Suppressor macrophage treated with lipopolysaccharide for 1 hour (primary cell): ENCODE results near the gene CD180.

ENCODE experiments used
- DNase-seq, 3 donors: peaks; one replicate each; pipeline ENCODE4 v3.0.0-alpha.2; 2020 to 2022

CD180 gene

DNA sequence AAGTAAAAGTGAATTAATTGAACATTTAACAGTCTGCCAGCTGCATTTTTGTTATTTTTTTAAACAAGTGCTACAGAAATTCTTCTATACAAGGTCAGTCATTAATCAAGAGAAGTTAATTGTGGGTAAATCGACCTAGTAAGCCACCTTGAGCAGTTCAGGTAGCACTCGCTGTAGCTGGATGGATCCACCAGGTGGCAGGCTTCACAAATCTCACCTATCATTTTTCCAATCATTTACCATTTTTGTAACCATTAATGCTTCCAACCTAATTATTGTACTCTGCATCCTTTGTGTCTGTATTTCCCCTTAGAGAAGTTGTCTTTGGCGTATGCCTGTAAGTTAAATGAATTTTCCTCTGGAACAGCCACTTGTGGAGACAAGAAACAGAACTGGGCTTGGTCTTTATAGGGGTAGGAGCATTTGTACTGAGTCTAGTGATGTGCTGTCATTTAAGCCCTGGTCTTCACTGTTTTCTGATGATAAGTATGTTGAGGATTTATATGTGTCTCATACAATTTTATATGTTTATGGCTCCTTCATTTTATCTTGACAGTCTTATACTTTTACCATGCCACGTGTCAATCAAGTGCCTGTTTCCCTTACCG is 39.5 kb downstream of the CD180 start:
- peak; percentile 45 to 51 (median 50) for DNase-seq

DNA sequence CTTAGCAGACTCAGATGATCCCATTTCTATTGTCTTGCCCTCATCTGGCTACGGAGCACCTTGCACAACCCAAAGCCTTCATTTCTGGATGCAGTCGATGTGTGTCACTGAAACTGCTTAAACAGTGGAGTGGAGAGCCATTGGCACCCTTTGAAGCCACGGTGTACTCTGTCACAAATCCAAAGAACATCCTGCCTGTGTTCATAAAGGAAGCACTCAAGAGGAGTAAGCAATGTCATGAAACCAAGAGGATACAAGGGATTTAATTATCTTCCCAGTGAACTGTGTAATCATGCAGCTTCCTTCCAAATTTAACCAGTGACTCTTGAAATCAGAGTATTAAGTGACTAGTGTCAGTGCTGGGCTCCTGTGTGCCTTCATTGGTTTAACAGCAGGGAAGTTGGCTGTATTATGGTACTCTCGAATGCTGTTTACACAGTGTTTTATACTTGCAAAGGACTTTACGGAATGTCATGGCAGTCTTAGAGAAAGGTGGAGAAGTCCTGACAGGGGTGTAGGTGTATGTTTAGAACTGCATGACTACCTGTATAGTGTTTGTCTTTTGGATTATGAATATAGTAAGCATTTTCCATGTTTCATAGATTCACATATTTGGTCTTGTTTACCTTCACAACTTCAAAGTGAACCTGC is 41.9 kb downstream of the CD180 start:
- no peak for DNase-seq

DNA sequence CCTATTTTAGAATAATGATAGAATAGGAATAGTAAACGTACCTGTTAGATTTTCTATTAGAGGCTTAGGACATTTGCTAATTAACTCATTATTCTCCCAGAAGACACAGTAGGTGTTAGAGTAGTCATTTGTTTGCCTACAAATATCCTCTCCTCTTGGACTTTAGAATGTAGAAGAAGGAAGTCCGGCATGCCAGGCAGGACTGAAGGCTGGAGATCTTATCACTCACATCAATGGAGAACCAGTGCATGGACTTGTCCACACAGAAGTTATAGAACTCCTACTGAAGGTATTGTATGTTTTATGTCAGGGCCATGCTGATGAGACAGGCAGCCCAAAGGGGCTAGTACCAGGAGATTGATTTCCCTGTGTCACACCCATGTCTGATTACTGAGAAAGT is 43.3 kb downstream of the CD180 start:
- no peak for DNase-seq

GRCh38 chr5:67152400-67152799 is 44.2 kb downstream of the CD180 start:
- DNase-seq = no peak

GRCh38 chr5:67149951-67150523 is 46.6 kb downstream of the CD180 start:
- DNase-seq = peak; percentile 27 to 35 (median 33)

DNA sequence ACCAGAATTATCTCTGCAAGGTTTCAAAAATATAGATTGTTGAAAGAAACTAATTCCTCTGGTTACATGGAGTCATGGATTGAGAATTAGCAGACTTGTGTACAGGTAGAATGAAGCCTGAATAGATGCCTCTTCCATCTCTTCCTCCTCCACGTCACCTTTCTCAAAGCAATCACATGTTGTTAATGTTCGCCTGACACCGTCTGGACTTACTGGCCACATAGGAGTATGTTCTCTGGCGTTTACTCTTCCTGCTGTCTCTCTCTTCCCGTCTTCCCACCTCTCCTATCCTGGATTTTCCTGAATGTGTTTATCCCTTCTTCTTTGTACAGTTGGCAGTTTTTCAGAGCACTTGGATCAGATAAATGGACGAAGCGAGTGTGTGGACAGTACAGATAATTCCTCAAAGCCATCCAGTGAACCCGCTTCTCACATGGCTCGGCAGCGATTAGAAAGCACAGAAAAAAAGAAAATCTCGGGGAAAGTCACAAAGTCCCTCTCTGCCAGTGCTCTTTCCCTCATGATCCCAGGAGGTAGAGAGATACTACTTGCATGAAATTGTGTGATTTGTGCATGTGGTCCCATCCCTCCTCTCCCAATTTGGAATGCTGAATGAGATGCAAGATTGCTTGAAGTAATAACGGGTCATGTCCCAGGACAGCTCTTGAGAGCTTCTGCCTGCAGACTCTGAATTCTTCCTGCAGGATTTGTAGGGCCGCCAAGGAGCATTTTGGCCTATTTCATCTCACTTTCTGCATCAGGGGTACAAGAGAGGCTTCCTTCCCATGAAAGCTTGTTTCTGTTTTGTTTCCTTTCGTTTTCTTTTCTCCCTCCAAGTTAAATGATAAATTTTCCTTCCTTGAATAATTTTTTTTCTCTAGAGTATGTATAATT is 47.3 kb downstream of the CD180 start:
- no peak for DNase-seq

DNA sequence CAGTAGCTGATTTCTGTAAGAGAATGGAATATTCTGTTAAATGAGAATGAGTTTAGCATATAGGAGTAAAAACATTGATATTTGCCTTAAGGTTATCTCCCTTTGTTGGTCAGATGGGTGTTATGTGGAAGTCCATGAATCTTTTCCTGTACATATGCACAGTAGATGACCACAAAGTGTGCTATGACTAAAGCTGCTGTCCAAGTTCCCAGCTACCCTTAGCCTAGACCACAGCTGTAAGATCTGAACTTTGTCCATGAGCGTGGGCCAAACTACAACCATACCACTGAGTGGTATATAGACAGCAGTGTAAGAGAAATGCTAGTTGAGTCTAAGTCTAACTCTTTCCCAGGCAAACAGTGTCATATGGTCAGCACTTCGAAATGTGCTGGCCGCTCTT is 48.8 kb downstream of the CD180 start:
- peak in 1 of 3 donors; percentile 33 for DNase-seq

DNA sequence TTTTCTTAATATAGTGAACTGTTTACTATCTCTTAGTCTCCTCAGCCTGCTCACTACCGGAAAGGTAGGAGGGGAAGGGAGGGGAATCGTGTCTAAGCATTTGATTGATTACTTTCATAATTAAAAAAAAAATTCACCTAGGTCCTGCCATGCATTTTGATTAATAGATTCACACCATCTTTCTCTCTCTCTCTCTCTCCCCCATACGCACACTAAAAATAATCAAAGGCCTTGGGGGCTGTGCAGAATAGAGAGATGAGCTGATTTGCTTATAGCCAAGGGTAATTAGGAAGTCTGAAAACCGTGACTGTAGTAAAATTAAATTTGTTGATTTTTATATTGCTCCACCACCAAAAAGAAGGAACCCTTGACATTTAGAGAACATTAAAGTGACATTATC is 49.6 kb downstream of the CD180 start:
- DNase-seq = no peak

GRCh38 chr5:67146574-67146973 is 50.0 kb downstream of the CD180 start:
- peak; percentile 43 to 75 (median 71) for DNase-seq

DNA sequence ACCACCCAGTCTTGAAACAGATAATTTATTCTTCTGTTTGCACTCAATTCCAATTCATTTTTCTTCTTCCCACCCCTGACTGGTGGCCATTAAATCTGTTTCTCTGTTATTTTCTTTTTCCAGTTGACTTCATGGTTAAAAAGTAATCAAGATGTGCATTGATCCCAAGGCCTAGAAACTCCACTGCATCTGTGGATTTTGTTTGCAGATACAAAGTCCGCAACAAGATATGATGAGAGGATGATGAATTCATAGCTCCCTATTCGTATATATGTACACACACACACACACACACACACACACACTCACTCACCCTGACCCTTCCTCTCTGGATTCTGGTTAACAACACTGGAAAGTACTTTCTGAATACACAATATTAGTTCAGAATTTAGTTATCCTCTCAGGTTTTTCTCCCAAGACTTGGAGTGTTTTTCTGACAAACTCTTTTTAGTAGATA is 52.4 kb downstream of the CD180 start:
- DNase-seq = no peak

DNA sequence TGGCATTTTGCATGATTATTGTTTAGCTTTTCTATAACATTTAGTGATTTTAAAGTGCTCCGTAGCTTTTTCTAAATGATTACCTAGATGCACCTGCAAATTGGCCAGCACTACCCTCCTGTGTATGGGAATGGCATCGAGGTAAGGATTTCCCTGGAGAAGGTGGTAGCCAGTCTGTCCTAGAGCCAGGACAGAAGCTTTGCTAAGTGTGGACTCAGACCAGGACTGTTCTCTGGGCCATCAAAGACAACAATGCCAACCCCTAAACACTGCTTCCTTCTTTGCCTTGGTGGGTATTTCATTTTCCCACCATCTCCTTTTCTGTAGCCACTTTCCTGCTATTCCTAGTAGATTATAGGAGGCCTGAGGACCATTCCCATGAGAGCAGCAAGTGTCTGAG is 53.0 kb downstream of the CD180 start:
- no peak for DNase-seq

GRCh38 chr5:67142816-67143215 is 53.8 kb downstream of the CD180 start:
- no peak for DNase-seq

DNA sequence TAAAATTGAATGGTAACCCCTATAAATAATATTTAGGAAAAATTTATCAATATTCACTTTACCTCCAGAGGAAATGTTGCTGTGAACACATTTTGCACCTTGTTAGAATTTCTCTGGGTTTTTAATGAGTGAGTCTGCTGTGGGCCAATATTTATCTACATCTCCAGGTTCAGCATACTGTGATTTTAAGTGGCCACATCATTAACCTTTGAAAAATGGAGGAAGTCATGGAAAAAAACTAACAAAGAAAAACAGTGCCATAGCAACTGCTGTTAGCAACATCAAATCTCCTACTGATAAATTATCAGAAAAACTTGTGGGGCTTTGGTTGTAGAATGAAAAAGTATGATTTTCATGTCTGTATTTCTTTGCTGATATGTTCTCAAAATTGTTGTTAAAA is 55.0 kb downstream of the CD180 start:
- DNase-seq = no peak

DNA sequence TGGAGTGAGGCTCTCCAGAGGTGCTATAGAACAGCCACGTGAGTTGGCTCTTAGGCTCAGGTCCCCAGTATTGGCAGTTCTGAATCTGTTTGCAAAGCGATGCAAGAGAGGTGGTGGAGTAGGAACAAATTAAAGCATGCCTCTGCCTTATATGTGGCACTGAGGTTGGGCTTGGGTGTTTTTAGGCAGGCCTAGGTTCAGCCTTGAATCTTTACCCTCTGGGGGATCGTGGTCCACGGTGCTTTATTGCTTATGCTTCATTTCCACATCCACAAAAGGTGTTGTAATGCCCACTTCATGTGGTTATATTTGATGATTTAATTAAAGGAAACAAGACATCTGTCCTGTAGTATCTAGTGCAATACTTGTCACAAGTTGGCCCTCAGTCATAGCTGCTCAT is 56.2 kb downstream of the CD180 start:
- DNase-seq = no peak

DNA sequence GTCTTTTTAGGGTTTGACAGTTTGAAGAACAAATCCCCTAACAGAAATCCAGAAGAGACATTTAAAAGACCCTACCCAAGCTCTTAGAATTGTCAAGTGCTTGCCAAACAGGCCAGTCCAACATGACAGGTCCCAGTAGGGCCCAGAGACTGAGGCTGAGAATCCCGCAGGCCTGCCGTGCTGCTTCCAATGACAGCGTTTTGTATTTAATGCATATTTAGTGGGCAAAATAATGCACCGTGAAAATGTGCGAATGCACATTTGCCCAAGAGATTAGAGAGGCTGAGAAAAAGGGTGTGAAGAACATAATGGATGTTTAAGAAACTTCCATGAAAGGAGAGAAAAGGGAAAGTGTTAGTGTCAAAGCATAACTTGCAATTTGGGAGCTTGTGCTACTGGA is 57.6 kb downstream of the CD180 start:
- no peak for DNase-seq

DNA sequence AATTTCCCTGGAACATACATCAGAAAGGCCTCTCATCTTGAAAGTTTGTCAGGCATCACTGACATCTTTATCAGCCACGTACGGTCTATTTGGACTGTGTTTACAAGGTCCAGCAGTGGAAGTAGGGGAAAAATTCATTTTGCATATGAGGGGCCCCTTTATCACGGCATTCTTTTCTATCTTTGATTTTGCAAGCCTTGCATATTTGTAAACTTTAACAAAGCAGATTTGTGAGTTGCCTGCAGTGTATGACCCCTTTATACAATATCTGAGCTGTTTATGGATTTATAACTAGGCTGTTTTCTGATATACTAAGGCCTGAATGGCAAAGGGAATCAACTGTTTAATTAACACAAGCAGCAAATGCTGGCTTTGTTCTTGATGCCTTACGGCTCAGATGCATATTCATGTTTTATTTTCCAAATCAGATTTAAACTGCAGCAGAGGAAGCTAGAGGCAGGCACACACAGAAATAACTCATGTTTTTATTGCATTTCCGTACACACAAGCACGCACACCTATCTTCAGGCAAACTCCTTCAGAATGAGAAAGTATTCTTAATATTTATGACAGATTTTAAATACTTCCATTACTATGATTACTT is 61.1 kb downstream of the CD180 start:
- DNase-seq = no peak

- no peak for DNase-seq
Measured at GRCh38 chr5:67133776-67134175, 62.8 kb downstream of the CD180 start.

- no peak for DNase-seq
Measured at GRCh38 chr5:67133217-67133616, 63.4 kb downstream of the CD180 start.

GRCh38 chr5:67129768-67130167 is 66.8 kb downstream of the CD180 start:
- no peak for DNase-seq
